ENCODE measurements around the gene CELA2B. TPM values are rescaled to one million over a fixed set of nuclear protein-coding genes. Genes with fewer than 3 reads are reported as not detected.

Gene CELA2B
- total and polyA plus RNA-seq, 2 of the 8 experiments (the other 6 are each of a cell fraction or from before 2014, with no cell fraction given), result not detected

DNA sequence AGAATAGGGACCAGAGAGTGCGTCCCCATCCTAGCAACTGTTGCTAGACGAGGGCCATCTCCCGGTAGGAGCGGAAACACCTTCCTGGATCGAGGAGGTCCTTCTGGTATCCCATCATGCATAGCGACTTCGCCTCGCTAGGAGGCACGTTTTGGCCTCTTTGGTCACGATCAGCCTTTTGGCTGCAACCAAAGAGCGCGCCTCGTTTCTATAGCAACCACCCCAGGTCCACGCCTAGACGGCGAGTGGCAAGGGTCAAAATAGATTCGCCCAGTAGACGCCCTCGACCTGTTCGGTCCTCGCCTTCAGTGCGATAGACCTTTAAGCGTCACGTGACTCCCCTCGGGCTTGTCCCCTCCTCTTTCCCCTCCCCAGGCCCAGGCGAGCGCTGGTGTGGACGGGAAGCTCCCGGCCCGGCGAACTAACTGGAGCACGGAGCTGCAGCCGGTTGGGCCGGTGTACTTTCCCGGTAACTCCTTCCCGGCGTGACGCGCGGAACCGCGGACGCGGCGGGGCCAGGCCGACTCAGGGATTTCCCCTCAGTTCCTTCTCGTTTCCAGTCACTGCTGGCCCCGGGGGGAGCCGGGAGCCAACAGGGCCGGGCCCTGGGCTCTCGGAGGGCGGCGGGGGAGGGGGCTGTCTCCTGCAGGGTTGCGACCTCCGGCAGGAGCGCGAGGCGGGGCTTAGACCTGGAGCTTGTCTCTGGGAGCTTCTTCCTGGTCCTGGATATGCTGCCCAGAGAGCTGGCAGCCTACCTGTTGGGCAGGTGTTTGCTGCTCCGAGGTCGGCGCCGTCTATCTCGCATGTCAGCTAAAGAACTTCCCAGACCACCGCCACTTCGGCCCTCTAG lies 50.8 kb downstream of the CELA2B start, which contains the start of gene DNAJC16:
Gene DNAJC16 (plus strand): TSS at position 359 of the 850 bp plus-strand sequence. CDS start 2,258 bp downstream, outside the sequence.
- Histone ChIP-seq H3K56ac (replicated peaks; ENCODE audit: insufficient read length, low read depth, low read length) (no peak within 1 kb of the TSS), H3K9me3 (ENCODE audit: insufficient read depth in 2 of 2, low read depth in 1 of 2, low read length in 1 of 2) (no peaks in the 10 kb centered on the region), H2BK12ac (ENCODE audit: low read depth, low read length) (no peak within 1 kb of the TSS), H2BK5ac (ENCODE audit: low read depth, low read length) (peak within 1 kb of the TSS; percentile 56), H3K4me1 (replicated peaks in 1 of 4; ENCODE audit: control insufficient read depth in 3 of 4, insufficient read depth in 4 of 4, low read length in 3 of 4) (peaks cover 0 to 8% (median 5%) of the 10 kb centered on the region in 4 experiments; a peak in 4 of 7 replicates), H3K27me3 (replicated peaks in 1 of 4; ENCODE audit: control insufficient read depth in 3 of 4, extremely low read depth in 1 of 4, insufficient read depth in 3 of 4, low read length in 3 of 4) (no peaks in the 10 kb centered on the region), H2BK20ac (ENCODE audit: low read length) (no peak within 1 kb of the TSS), H3K4ac (replicated peaks; ENCODE audit: insufficient read length, low read depth, low read length) (no peak within 1 kb of the TSS), H3K14ac (ENCODE audit: insufficient read length) (no peak within 1 kb of the TSS), H4K8ac (ENCODE audit: extremely low read depth, insufficient read depth, low read length) (peak within 1 kb of the TSS; percentile 83; the same call in 1 of the 2 replicates), H3K4me2 (ENCODE audit: insufficient read depth in 1 of 2, low read depth in 2 of 2, low read length in 2 of 2) (peak within 1 kb of the TSS; percentile 73 to 93), H4K5ac (ENCODE audit: insufficient read length, low read depth, low read length) (peak within 1 kb of the TSS; percentile 16), H3K9ac (replicated peaks in 1 of 4; ENCODE audit: extremely low read depth in 1 of 4, low read depth in 3 of 4, low read length in 3 of 4) (peak within 1 kb of the TSS; percentile 37 to 82 (median 70)), H4K20me1 (replicated peaks in 1 of 2; ENCODE audit: control insufficient read depth in 1 of 2, insufficient read depth in 2 of 2, low read length in 2 of 2) (peaks cover 1 to 3% of the 10 kb centered on the region in 2 experiments), H2BK15ac (ENCODE audit: low read length) (no peak within 1 kb of the TSS), H4K91ac (replicated peaks; ENCODE audit: insufficient read length, low read length) (no peak within 1 kb of the TSS), H3K23me2 (ENCODE audit: low read depth, low read length) (peaks cover 6% of the 10 kb centered on the region), H2AFZ (ENCODE audit: low read length) (no peak within 1 kb of the TSS), H3K79me1 (ENCODE audit: low read depth, low read length) (no peaks in the 10 kb centered on the region), H3K18ac (ENCODE audit: extremely low read depth, low read length) (peak within 1 kb of the TSS; percentile 76; the same call in 1 of the 2 replicates), H2AK5ac (ENCODE audit: low read depth, low read length) (no peak within 1 kb of the TSS), H3K23ac (ENCODE audit: insufficient read length) (no peak within 1 kb of the TSS), H3K79me2 (ENCODE audit: control insufficient read depth in 1 of 2, insufficient read depth in 2 of 2, low read length in 2 of 2) (peaks cover 0 to 31% of the 10 kb centered on the region in 2 experiments; a peak in 2 of 4 replicates), H3K4me3 (ENCODE audit: extremely low read depth in 1 of 4, insufficient read depth in 2 of 4, low read depth in 3 of 4, low read length in 4 of 4) (peak within 1 kb of the TSS; percentile 66 to 90 (median 82)), H3K36me3 (ENCODE audit: control insufficient read depth in 2 of 4, insufficient read depth in 4 of 4, low read length in 3 of 4) (peaks cover 0 to 8% (median 1%) of the 10 kb centered on the region in 4 experiments; a peak in 4 of 8 replicates), H2BK120ac (replicated peaks; ENCODE audit: low read depth, low read length) (no peak within 1 kb of the TSS), H3K27ac (ENCODE audit: low read depth, low read length) (peak within 1 kb of the TSS; percentile 74)
- FAIRE-seq, result peak; percentile 98
- DNase-seq (ENCODE audit: low read depth in 1 of 2, low spot score in 2 of 2), result peak; percentile 96 to 100
- 2% methylated on average over 46 of the region's 65 CpGs; no CpG with 5 or more reads in 1 of the 2 experiments for WGBS, 2 experiments (ENCODE audit: extremely low coverage in 1 of 2, insufficient coverage in 1 of 2, insufficient read length in 1 of 2, insufficient replicate concordance in 2 of 2, low coverage in 1 of 2, low lambda C conversion rate in 2 of 2, missing lambda C conversion rate in 1 of 2)
- ChIA-PET CTCF (ENCODE audit: partially characterized antibody) (interaction anchor here (0.5 to 1.6 kb wide), 4 partner anchors 20 to 252 kb away, joined by 3 to 4 read pairs (median 3); no protein-coding TSS in a partner anchor), POLR2A (ENCODE audit: partially characterized antibody) (interaction anchor here (0.6 to 1.8 kb wide), 10 partner anchors 10 to 268 kb away, joined by 3 to 6 read pairs (median 3); no protein-coding TSS in a partner anchor)
- no peak for TF ChIP-seq EZH2 (IDR thresholded peaks at IDR 0.05; ENCODE audit: low read depth, low read length, severe bottlenecking)
- TF ChIP-seq SIN3A (conservative IDR thresholded peaks at IDR 0.05 in 1 of 2, IDR thresholded peaks at IDR 0.05 in 1 of 2; ENCODE audit: low read depth in 1 of 2, low read length in 2 of 2), result peak; percentile 46 to 99; a peak in 3 of 4 replicates
- no peak for TF ChIP-seq SUZ12 (IDR thresholded peaks at IDR 0.05; ENCODE audit: low read length)
- TF ChIP-seq MAFK (IDR thresholded peaks at IDR 0.05; ENCODE audit: low read depth, low read length), result no peak
- no peak for TF ChIP-seq RFX5 (IDR thresholded peaks at IDR 0.05; ENCODE audit: borderline replicate concordance, low read depth, low read length)
- TF ChIP-seq BACH1 (IDR thresholded peaks at IDR 0.05; ENCODE audit: low read length), result peak; percentile 23; the same call in 1 of the 2 replicates
- TF ChIP-seq RAD21 (IDR thresholded peaks at IDR 0.05 in 1 of 2, conservative IDR thresholded peaks at IDR 0.05 in 1 of 2; ENCODE audit: low read depth in 2 of 2, low read length in 2 of 2), result no peak
- TF ChIP-seq TCF12 (IDR thresholded peaks at IDR 0.05; ENCODE audit: low read depth, low read length), result no peak
- TF ChIP-seq YY1 (IDR thresholded peaks at IDR 0.05; ENCODE audit: low read depth, low read length), result 0 out of 2 replicates have a peak, but pooled peaks have one; percentile 16

All from H1 (cell line).